Peyer's patch (tissue), 4 donors: ENCODE data around the gene TOB2.

Experiments used
- POLR2A ChIP-seq, 2 donors: fragments of 450-650 bp; IDR thresholded peaks; one replicate each; pipeline ENCODE4 v1.5.1; 2017; ENCODE audit warnings: antibody characterized with exemption in 2 of 2, mild to moderate bottlenecking in 2 of 2, moderate library complexity in 2 of 2
- TF ChIP-seq, protein P1 (sequence below), 6 experiments: fragments of 450-650 bp in 4 of 6; fragments of 200-600 bp in 2 of 6; sonication (generic) in 1 of 6; IDR thresholded peaks; one replicate each; pipeline ENCODE4 v1.5.1; 2017 to 2019; ENCODE audit warnings: antibody characterized with exemption in 6 of 6, mild to moderate bottlenecking in 3 of 6, moderate library complexity in 1 of 6

DNA sequence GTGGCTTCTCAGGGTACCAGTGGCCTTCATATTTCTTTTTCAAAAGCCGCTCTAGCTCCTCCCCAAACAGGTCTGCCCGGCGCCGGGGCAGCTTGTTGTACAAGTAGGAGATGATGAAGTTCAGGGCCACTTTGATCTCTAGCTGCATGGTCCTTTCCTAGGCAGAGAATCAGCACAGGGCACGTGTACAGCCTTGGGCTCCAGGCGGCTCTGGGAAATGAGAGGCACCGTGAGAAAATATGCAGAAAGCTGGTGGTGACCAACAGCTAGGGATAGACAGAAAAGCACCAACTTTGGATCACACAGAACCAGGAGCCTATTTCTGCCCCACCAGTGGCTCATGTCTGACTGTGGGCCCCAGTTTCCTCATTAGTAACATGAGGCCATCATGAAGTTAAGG is 9.4 kb downstream of the TOB2 start:
- TF ChIP-seq, protein P1, sequence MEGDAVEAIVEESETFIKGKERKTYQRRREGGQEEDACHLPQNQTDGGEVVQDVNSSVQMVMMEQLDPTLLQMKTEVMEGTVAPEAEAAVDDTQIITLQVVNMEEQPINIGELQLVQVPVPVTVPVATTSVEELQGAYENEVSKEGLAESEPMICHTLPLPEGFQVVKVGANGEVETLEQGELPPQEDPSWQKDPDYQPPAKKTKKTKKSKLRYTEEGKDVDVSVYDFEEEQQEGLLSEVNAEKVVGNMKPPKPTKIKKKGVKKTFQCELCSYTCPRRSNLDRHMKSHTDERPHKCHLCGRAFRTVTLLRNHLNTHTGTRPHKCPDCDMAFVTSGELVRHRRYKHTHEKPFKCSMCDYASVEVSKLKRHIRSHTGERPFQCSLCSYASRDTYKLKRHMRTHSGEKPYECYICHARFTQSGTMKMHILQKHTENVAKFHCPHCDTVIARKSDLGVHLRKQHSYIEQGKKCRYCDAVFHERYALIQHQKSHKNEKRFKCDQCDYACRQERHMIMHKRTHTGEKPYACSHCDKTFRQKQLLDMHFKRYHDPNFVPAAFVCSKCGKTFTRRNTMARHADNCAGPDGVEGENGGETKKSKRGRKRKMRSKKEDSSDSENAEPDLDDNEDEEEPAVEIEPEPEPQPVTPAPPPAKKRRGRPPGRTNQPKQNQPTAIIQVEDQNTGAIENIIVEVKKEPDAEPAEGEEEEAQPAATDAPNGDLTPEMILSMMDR (IDR thresholded peaks at IDR 0.05) = no peak
- TF ChIP-seq POLR2A (IDR thresholded peaks at IDR 0.05) = no peak
